ENCODE results near the gene MAMDC4.
"Not testable (repeated sequence)": the region's sequence is repeated elsewhere in the genome, so short reads cannot be mapped to it uniquely, and the experiment has no call there.

The MAMDC4 gene

GRCh38 chr9:136838314-136839228 lies 13.6 kb upstream of the MAMDC4 start:
- DNase-seq (ENCODE audit: low read depth, low spot score): no peak

DNA sequence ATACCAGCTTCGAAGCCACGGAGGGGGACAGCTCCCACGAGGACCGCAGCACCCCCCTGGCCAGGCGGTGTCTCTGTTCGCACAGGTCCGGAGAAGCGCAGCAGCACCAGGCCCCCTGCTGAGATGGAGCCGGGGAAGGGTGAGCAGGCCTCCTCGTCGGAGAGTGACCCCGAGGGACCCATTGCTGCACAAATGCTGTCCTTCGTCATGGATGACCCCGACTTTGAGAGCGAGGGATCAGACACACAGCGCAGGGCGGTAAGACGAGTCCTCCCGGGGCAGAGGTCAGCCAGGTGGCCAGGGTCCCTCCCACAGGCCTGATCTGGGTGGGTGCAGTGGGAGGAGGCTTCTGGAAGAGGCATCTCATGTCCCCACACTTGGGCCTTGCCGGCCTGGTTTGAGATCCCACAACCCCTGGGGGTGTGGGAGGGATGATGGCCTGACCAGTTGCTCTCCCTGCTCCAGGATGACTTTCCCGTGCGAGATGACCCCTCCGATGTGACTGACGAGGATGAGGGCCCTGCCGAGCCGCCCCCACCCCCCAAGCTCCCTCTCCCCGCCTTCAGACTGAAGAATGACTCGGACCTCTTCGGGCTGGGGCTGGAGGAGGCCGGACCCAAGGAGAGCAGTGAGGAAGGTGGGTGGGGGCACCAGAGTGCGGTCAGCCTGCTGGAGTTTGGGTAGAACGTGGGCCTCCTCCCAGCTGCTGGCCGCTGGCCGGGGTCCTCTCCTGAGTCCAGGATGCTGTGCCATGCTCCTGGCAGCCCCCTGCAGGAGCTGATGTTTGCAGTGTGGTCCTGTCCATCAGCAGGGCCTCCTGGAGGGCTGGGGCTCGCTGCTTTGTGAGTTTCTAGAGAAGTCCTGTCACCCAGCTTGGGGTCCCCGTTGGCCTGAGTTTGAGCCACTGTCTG lies 12.7 kb upstream of the MAMDC4 start:
- DNase-seq (ENCODE audit: low read depth, low spot score): no peak

DNA sequence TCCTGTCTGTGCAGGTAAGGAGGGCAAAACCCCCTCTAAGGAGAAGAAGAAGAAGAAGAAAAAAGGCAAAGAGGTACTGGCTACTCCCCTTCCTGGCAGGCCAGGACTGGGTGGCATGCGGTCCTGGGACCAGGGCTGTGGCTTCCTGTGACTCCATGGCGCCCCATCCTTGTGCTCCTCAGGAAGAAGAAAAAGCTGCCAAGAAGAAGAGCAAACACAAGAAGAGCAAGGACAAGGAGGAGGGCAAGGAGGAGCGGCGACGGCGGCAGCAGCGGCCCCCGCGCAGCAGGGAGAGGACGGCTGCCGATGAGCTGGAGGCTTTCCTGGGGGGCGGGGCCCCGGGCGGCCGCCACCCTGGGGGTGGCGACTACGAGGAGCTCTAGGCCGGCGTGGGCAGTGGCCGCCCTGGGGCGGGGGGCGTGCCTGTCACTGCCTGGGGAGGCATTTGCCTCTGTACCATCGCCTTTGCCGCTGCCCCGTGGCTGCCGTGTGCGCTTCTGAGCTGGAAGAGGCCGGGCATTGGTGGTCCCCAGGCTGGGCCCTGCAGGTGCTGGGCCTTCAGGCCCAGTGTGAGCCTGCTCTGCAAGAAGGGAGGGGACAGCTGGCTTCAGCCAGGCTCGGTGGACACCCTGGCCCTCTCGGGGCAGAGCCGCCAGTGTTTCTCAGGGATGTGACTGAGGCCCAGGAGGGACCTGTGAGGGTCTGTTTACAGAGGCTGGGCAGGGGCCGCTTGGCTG lies 11.8 kb upstream of the MAMDC4 start:
- no peak for DNase-seq (ENCODE audit: low read depth, low spot score)

DNA sequence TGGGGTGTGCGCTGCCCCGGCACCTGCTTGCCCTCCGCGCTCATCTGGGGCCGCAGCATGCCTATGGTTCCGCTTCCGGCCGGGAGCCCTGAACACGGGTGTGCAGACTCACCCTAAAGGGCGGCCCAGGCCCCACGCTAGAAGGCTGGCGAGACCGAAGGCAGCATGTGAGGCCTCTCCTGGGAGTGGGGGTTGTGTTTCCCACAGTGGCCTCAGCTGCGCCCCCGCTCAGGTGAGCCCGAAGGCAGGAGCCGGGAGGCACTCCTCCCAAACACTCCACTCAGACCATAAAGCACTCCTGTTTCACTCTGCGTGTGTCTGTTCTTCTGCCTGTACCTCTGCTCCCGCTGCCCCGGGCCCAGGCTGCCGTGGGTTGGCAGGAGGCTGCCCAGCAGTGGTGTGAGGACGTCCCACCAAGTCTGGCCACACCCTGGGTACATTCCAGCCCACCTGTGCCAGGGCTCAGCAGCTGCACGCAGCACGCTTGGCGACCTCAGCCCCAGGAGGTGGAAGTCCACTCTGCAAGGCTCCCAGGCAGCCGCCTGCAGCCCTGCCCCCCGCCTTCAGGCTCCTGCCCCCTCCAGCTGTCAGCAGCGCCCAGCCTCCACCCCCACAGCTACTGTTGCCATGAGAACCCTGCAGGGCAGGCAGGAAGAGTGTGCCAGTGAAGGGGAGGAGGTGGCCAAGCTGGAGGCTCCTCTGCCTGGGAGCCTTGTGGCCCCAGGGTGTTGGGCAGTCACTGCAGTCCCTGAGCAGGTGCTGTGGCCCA lies 11.1 kb upstream of the MAMDC4 start:
- DNase-seq (ENCODE audit: low read depth, low spot score): no peak

DNA sequence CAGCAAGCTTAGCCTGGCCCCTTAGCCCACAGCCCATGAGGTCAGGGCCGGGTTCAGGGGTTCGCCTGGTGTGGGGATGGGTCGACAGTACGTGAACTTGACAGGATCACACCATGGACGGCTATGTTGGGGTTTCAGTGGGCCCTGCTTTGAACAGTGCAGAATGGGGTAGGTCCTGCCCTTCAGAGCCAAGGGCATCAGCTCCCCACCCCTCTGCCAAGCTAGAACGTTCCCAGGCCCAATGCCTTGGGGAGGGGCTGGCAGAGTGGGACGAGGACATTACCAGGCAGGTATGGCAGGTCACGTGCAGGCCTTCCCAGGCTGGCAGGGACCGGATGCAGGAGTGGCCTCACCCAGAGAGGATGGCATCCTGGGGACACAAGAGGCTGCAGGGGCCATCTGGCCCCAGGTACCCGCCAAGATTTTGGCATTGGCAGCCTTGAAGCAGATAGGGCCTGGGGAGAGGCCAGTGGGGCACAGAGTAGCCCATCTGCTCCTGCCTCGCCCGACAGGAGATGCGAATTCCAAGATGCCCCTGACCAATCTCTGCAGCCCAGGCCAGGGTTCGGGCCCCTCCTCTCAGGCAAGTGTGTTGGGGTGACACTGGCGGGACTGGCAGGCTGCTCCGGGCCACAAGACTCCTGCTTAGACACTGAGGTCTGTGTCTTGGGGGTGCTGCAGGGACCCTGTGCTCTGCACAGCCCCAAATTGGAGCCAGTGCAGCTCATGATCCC lies 10.3 kb upstream of the MAMDC4 start:
- DNase-seq (ENCODE audit: low read depth, low spot score): not testable (repeated sequence)

- peak; percentile 58 for DNase-seq (ENCODE audit: low read depth, low spot score)
Measured at GRCh38 chr9:136842380-136842948, 9.7 kb upstream of the MAMDC4 start, which contains the start of gene AJM1. TSS of gene AJM1 (plus strand) at chr9:136842478. CDS start at chr9:136844415, 1,937 bp downstream.

GRCh38 chr9:136843159-136843800 lies 8.9 kb upstream of the MAMDC4 start:
- DNase-seq (ENCODE audit: low read depth, low spot score): not testable (repeated sequence)

- DNase-seq (ENCODE audit: low read depth, low spot score): not testable (repeated sequence)
Measured at GRCh38 chr9:136843801-136844740, 8.1 kb upstream of the MAMDC4 start.

GRCh38 chr9:136844761-136845464 lies 7.2 kb upstream of the MAMDC4 start:
- no peak for DNase-seq (ENCODE audit: low read depth, low spot score)

- DNase-seq (ENCODE audit: low read depth, low spot score): no peak
Measured at GRCh38 chr9:136845465-136846260, 6.5 kb upstream of the MAMDC4 start.

- no peak for DNase-seq (ENCODE audit: low read depth, low spot score)
Measured at GRCh38 chr9:136846376-136847087, 5.6 kb upstream of the MAMDC4 start.

GRCh38 chr9:136847088-136847825 lies 4.9 kb upstream of the MAMDC4 start:
- no peak for DNase-seq (ENCODE audit: low read depth, low spot score)

DNA sequence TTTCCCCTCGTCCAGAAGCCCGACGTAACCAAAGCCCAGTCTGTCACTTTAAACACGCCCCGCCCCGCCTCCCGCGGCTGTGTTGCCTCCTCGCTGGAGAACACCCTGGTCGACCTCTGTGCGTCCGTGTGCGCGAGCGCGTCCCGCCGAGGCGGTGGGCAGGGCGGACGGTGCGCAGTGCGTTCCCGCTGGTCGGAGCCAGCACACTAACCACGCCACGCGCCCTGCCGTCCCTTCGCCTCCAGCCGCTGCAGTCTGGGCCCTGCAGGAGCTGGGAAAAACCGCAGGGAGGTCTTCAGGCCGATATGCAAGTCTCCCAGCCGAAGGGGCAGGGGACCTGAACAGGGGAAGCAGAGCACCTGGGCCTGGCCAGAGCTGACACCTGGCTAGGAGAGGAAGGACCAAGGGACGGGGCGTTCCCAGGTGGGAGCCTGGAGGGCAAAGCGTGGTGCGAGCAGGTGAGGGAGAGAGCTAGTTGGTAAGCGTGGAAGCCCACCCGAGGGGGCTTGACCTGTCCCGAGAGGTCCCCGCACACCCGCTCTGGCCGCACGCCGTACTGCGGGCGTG lies 4.2 kb upstream of the MAMDC4 start:
- DNase-seq (ENCODE audit: low read depth, low spot score): peak; percentile 40

- DNase-seq (ENCODE audit: low read depth, low spot score): no peak
Measured at GRCh38 chr9:136848393-136849037, 3.6 kb upstream of the MAMDC4 start.
